Liver (tissue), 10 donors: ENCODE measurements around the gene COL7A1. TPM values are rescaled to one million over a fixed set of nuclear protein-coding genes. Genes with fewer than 3 reads are reported as not detected.

Source experiments
- DNase-seq: peaks from one replicate; pipeline ENCODE4 v3.0.0-alpha.2; 2017; ENCODE audit warnings: low spot score
- H3K27ac ChIP-seq, 2 donors: one replicate each; pipeline ENCODE4 v1.7.0; 2013; ENCODE audit warnings: inconsistent platforms in 2 of 2, low read length in 2 of 2, control low read depth in 1 of 2, low read depth in 1 of 2, mild to moderate bottlenecking in 1 of 2
- H3K27me3 ChIP-seq, 4 donors: one replicate each; pipeline versions ENCODE4 v1.6.1 to v1.7.0; 2013; ENCODE audit warnings: low read length in 3 of 4, inconsistent platforms in 1 of 4, mild to moderate bottlenecking in 1 of 4, moderate library complexity in 1 of 4; ENCODE audit not compliant: control insufficient read depth in 4 of 4, insufficient read depth in 4 of 4
- H3K36me3 ChIP-seq, 4 donors: one replicate each; pipeline versions ENCODE4 v1.6.1 to v1.7.0; 2013; ENCODE audit warnings: low read length in 3 of 4, mild to moderate bottlenecking in 3 of 4, low read depth in 1 of 4, moderate library complexity in 1 of 4; ENCODE audit not compliant: control insufficient read depth in 4 of 4, insufficient read depth in 3 of 4
- H3K4me1 ChIP-seq, 4 donors: one replicate each; pipeline versions ENCODE4 v1.6.1 to v1.7.0; 2013; ENCODE audit warnings: low read length in 3 of 4, mild to moderate bottlenecking in 3 of 4, moderate library complexity in 1 of 4; ENCODE audit not compliant: control insufficient read depth in 4 of 4, insufficient read depth in 4 of 4
- H3K4me3 ChIP-seq, 3 donors: one replicate each; pipeline versions ENCODE4 v1.6.1 to v1.7.0; 2013; ENCODE audit warnings: low read length in 3 of 3, control low read depth in 1 of 3, low read depth in 1 of 3, mild to moderate bottlenecking in 1 of 3
- H3K9ac ChIP-seq, 2 donors: one replicate each; pipeline ENCODE4 v1.7.0; 2013; ENCODE audit warnings: low read length in 2 of 2, mild to moderate bottlenecking in 2 of 2, moderate library complexity in 2 of 2, control low read depth in 1 of 2, low read depth in 1 of 2
- H3K9me3 ChIP-seq, 4 donors: one replicate each; pipeline versions ENCODE4 v1.6.1 to v1.7.0; 2013; ENCODE audit warnings: low read length in 3 of 4; ENCODE audit not compliant: control insufficient read depth in 4 of 4
- EGR1 ChIP-seq, 2 donors: IDR thresholded peaks; 2 replicates each; pipeline ENCODE4 v1.6.1; 2016 to 2018; ENCODE audit warnings: antibody characterized with exemption in 2 of 2, low read depth in 2 of 2
- RXRA ChIP-seq, 2 donors: IDR thresholded peaks; 2 replicates each; pipeline ENCODE4 v1.6.1; 2017 to 2018; ENCODE audit warnings: antibody characterized with exemption in 2 of 2, mild to moderate bottlenecking in 1 of 2
- YY1 ChIP-seq: IDR thresholded peaks from 2 replicates; pipeline ENCODE4 v1.6.1; 2016; ENCODE audit warnings: antibody characterized with exemption, mild to moderate bottlenecking
- WGBS: extraction: QIAGEN DNeasy Blood & Tissue Kit; methylation state at CpG from one replicate; pipeline ENCODE4 v1.1.7; 2013; 5-methylcytosine and 5-hydroxymethylcytosine counted together
- polyA plus RNA-seq, 2 donors: library from polyadenylated mRNA; stranded (reverse) in 1 of 2; unstranded in 1 of 2; fragments of 200-250 nt in 1 of 2; fragments of >200 nt in 1 of 2; fragmentation: Nextera tagmentation in 1 of 2; extraction: Ambion mirVana in 1 of 2; gene quantifications; one replicate each; pipeline versions ENCODE4 v1.2.1 to v1.2.3, GENCODE V29; 2013 to 2015
- small RNA-seq: library from RNA; depleted of rRNA; stranded (forward); fragments of <200 nt; gene quantifications from one replicate; pipeline ENCODE3, GENCODE V24; 2014
- total RNA-seq, 2 donors: library from RNA; depleted of rRNA; stranded (reverse); fragments of >200 nt; gene quantifications; one replicate each; pipeline ENCODE4 v1.2.3, GENCODE V29; 2014
- donor health status: healthy.
- donor health status: healthy.
- donor health status: healthy.
- donor health status: healthy.
- donor health status: healthy.

Gene COL7A1
- total and polyA plus RNA-seq, 4 donors = 0.24 to 0.84 (median 0.40) TPM

- no peak overlapping the region for H3K4me3 ChIP-seq
- no peaks in the 10 kb centered on the region for H3K9me3 ChIP-seq
- H3K27me3 ChIP-seq = no peaks in the 10 kb centered on the region
- no peaks in the 10 kb centered on the region for H3K4me1 ChIP-seq
- TF ChIP-seq RXRA (IDR thresholded peaks at IDR 0.05) = no peak
- TF ChIP-seq EGR1 (IDR thresholded peaks at IDR 0.05; ENCODE audit: low read depth in 2 of 2) = no peak
- no peak for TF ChIP-seq YY1
- no peak overlapping the region for H3K9ac ChIP-seq
- no peak for DNase-seq
- no peak overlapping the region for H3K27ac ChIP-seq
- 91% methylated on average over 8 of the region's 8 CpGs for WGBS
- H3K36me3 ChIP-seq = peaks cover 0 to 2% (median 0%) of the 10 kb centered on the region in 4 donors
These were observed 80.5 kb downstream of the COL7A1 start for GRCh38 chr3:48514431-48515227.

Small RNA genes within 50 kb of the gene (small RNA-seq; reads per million reads assigned to genes)
- not detected for gene MIR6823

Other genes with a start within 250 kb of the COL7A1 start
- gene FBXW12, start 223.1 kb downstream of the COL7A1 start, total RNA-seq = not detected
- gene FBXW12, start 223.1 kb downstream of the COL7A1 start, polyA plus RNA-seq = not detected
- gene PLXNB1, start 165.2 kb downstream of the COL7A1 start, total RNA-seq = 100 to 1,000 TPM in 1 of 2 donors, 10 to 100 TPM in 1; 90.0 to 204 TPM
- gene PLXNB1, start 165.2 kb downstream of the COL7A1 start, polyA plus RNA-seq = 10 to 100 TPM; 38.1 to 55.7 TPM
- gene CCDC51, start 155.2 kb downstream of the COL7A1 start, total RNA-seq = 10 to 100 TPM in 1 of 2 donors, 1 to 10 TPM in 1; 7.9 to 12.7 TPM
- 10 to 100 TPM in 1 of 2 donors, 1 to 10 TPM in 1; 9.2 to 13.7 TPM for gene CCDC51, start 155.2 kb downstream of the COL7A1 start, polyA plus RNA-seq
- gene TMA7, start 155.1 kb downstream of the COL7A1 start, total RNA-seq = 10 to 100 TPM; 75.2 to 92.0 TPM
- gene TMA7, start 155.1 kb downstream of the COL7A1 start, polyA plus RNA-seq = 100 to 1,000 TPM; 134 to 241 TPM
- 1 to 10 TPM; 3.3 to 4.6 TPM for gene ATRIP, start 148.6 kb downstream of the COL7A1 start, total RNA-seq
- 1 to 10 TPM; 1.7 to 2.5 TPM for gene ATRIP, start 148.6 kb downstream of the COL7A1 start, polyA plus RNA-seq
- gene SHISA5, start 91.2 kb downstream of the COL7A1 start, total RNA-seq = 10 to 100 TPM; 40.7 to 50.3 TPM
- 100 to 1,000 TPM; 101 to 104 TPM for gene SHISA5, start 91.2 kb downstream of the COL7A1 start, polyA plus RNA-seq
- gene PFKFB4, start 38.5 kb downstream of the COL7A1 start, total RNA-seq = 1 to 10 TPM; 2.7 to 5.3 TPM
- under 1 TPM; 0.46 to 0.78 TPM for gene PFKFB4, start 38.5 kb downstream of the COL7A1 start, polyA plus RNA-seq
- gene UCN2, start 31.5 kb downstream of the COL7A1 start, total RNA-seq = under 1 TPM in 1 of 2 donors, not detected in 1; 0.08 TPM
- gene UCN2, start 31.5 kb downstream of the COL7A1 start, polyA plus RNA-seq = not detected
- 100 to 1,000 TPM; 153 to 373 TPM for gene UQCRC1, start 14.3 kb upstream of the COL7A1 start, total RNA-seq
- gene UQCRC1, start 14.3 kb upstream of the COL7A1 start, polyA plus RNA-seq = 100 to 1,000 TPM; 275 to 304 TPM
- gene TMEM89, start 26.4 kb upstream of the COL7A1 start, total RNA-seq = not detected
- not detected for gene TMEM89, start 26.4 kb upstream of the COL7A1 start, polyA plus RNA-seq
- 10 to 100 TPM in 1 of 2 donors, 1 to 10 TPM in 1; 7.5 to 13.1 TPM for gene SLC26A6, start 40.1 kb upstream of the COL7A1 start, total RNA-seq
- gene SLC26A6, start 40.1 kb upstream of the COL7A1 start, polyA plus RNA-seq = 1 to 10 TPM; 4.4 to 5.1 TPM
- under 1 TPM; 0.33 to 0.37 TPM for gene CELSR3, start 67.6 kb upstream of the COL7A1 start, total RNA-seq
- gene CELSR3, start 67.6 kb upstream of the COL7A1 start, polyA plus RNA-seq = under 1 TPM; 0.16 to 0.18 TPM
- gene NCKIPSD, start 90.6 kb upstream of the COL7A1 start, total RNA-seq = 10 to 100 TPM in 1 of 2 donors, 1 to 10 TPM in 1; 5.9 to 12.9 TPM
- 10 to 100 TPM in 1 of 2 donors, 1 to 10 TPM in 1; 7.4 to 10.0 TPM for gene NCKIPSD, start 90.6 kb upstream of the COL7A1 start, polyA plus RNA-seq
- gene IP6K2, start 121.9 kb upstream of the COL7A1 start, total RNA-seq = 10 to 100 TPM; 23.3 to 25.4 TPM
- gene IP6K2, start 121.9 kb upstream of the COL7A1 start, polyA plus RNA-seq = 10 to 100 TPM; 21.8 to 37.6 TPM